NCI-H1436 treated with DMSO at 0.1 percent for 48 hours (cell line): ENCODE results near the gene COL4A2.
"Not testable (repeated sequence)": the region's sequence is repeated elsewhere in the genome, so short reads cannot be mapped to it uniquely, and the experiment has no call there.

Source experiments
- DNase-seq: peaks from one replicate; lab custom pipeline; 2025; lab: John Stamatoyannopoulos, UW

The COL4A2 gene

DNA sequence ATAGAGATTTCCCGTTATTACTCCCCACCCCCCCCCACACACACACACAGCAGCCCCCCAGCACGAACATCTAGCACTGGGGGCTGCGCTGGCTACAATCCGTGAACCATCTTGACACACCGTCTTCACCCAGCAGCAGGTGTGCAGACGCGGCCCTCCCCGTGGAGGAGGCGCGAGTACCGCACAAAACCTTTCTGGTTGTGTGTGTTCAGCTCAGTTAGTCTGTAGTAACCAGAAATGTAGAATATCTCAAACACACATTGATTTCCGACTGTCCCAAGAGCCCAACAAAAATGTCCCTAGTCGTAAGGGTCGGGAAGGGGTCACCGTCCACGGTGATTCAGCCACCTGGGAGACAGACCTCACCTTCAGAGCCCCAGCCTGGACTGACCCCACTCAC lies 131.7 kb downstream of the COL4A2 start:
- DNase-seq, result no peak

DNA sequence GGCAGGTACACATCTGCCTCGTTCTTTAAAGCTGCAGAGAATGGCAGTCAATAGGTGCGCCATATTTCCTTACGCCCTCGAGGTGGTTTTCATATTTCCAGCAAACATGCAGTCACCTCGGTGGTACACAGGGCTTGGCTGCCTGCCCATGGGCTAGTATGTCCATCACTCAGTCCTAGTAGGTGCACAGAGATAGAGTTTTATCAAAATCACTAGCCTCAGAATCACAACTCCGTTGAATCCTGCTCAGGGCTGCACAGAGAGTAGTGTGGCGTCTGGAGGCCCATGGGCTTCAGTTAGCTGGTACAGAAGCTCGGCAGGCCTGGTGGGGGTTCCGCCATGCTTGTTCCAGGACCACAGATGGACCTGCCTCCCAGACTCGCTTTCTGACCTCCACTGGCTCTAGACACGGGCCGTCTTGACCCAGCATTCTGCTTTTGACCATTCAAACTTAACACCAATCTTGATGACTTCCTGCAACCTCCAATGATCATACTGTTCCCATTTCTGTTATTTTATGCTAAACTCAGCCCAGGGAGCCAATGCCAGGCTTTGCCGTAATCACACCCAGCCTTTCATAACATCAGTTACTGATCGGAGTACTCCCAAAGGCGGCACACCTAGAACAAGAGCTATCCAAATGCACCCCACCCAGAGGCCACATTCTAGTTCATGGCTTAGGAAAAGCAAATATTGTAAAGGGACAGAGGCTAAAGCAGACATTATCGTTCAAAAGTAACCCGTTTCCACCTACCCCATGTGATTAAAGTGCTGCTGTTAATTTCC lies 134.1 kb downstream of the COL4A2 start:
- no peak for DNase-seq

DNA sequence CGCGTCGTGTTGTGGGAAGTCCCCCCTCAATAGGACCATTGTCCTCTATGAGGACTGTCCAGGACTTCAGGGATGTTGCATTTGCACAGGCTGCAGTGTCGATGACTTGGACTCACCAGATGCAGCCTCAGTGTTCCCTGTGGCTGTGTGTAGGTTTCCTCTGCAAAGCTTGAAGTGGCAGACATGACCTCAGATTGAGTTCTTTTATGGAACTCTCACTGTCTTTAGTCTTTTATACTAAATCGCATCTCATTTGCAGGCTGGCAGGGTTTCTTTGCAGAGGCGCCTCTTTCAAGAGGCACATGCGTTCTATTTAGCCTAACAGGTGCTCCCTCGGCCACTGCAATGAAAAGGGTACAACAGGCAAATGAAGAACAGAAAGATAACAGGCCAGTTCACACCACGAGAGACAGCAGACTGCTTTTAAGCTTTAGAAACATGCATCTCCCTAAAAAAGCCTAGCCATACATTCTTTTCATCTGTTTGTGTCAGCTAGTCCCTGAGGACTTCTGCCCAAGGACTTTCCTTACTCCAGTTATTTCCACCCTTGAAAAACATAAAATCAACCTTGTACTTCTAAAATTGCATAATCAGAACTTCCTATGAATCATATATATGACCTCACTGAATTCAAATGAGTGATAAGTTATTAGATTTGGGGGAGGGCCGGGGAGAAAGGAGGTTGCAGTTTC lies 136.0 kb downstream of the COL4A2 start:
- no peak for DNase-seq

DNA sequence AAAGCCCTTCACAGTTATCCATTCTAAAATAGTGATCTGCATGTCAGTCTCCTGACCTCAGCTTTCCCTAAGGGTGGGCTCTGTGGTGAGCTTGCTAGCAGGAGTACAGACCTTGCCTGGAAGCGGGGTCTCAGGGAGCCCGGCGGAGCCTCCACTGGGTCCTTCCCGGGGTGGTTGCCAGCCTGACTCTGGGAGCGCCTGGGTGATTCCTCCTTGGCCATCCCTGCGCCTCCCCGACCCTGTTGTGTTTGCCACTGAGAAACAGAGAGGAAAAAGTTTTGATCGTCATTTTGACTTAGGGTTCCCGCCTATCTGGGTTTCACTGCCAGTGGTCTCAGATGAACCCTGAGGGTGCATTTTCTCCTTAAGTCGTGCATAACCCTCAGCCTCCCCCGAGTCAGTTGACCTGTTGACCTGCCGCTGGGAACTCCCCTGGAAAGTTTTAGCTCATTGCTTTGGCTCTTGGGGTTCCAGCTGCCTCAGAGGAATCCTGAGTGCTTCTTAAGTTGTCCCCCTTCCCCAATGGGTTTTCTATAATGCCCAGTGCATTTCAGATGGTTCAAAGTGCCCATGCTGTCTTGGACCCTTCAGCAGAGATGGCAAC lies 136.6 kb downstream of the COL4A2 start:
- DNase-seq, result no peak

DNA sequence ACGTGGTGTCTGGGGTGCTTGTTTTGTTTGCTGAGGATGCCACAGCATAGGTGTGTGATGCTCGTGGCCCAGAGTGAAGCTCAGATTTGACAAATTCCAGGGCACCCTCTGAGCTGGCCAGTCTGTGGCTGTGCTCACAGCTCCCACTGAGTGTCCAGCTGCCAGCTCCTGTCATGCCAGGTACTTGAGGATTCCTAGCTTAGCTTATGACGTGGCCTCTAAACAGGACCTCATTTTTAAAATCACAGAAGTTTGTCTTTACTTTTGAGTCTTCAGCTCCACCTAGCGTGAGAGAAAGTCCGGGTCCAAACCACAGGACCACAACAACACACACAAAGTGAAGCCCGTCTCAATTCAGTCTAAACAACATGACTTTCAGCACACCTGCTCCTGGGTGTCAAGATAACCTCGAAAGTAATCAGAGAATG lies 137.2 kb downstream of the COL4A2 start:
- DNase-seq, result no peak

DNA sequence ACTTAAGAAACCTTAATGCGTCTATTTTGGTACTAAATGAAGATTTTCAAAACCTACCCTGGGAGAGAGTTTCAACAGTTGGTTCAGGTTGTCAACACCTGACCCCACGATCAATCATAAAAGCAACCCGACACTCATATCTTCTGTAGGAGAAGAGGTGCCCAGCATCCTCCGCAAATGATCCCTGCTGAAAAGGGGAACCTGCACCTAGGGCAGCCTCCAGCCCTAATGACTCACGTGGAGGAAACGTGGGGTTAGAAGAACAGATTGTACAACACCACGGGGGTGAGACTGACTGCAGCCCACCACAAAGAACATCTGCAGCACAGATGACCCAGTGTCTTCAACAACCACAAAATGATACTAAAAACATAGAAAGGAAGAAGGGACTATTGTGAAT lies 138.1 kb downstream of the COL4A2 start:
- DNase-seq, result no peak

DNA sequence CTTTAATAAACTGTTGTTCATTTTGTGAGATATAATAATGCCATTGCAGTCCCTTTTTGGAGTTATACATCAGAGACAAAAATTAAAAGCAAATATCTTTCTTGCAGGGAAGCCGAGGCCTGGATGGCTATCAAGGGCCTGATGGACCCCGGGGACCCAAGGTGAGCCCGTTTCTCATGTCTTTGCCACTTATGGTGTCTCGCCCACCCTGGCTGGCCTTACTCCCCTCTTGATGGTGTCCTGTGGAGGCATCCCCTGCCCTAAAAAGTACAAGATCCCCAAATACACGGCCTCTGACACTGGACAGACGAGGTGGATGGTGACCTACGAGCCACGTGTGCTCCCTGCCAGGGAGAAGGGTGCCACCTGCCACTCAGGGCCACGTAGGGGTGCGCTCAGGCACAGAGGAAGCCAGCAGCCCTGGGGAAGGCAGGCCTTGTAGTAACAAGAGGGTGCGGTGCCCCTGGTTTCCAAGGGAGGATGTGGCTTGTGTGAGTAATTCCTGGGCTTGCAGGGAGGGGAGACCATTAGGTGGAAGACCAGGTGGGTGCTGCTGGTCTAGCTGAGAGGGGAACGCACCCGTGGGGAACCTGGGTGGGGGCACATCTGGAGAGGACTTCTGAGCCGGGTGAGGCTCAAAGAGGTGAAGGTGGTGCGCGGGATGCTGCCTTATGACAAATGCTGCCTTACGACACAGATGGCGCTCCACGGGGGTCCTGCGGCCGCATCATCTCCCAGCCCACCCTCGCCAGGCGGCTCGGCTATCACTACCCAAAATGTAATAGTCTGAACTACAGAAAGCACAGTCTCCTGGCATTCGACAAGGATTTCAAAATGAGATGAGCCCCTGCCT lies 138.9 kb downstream of the COL4A2 start:
- no peak for DNase-seq

DNA sequence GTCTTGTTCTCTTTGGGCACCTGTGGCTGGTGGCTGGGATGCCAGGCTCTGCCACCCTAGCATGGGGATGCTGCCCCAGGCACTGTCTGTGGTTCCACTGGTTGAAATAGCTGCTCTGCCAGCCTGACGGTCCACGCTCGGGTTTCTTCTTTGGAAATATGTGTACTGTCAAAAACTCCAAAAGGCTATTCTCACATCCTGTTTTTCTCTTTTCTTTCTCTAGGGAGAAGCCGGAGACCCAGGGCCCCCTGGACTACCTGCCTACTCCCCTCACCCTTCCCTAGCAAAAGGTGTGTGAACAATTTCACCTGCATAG lies 139.4 kb downstream of the COL4A2 start:
- no peak for DNase-seq

DNA sequence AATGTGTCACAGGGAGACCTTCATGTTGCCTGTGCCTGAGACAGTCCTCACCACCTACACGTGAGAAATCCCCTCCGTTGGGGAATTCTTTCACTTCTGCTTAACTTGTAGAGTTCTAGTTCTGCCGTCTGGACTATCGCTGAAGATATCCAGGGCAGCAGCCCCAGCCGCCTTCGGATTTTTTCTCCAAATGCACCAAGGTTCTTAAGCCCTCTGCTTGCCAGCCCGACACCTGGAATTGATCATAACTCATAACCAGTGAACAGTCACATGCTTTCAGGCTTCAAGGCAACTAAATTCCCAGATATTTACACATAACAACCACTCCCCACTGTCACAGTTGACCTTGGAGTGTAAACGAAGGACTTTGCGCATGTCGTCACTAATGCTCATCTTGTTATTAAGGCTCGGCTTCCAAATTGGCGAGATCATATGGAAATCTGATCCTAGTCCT lies 140.0 kb downstream of the COL4A2 start:
- DNase-seq, result no peak

DNA sequence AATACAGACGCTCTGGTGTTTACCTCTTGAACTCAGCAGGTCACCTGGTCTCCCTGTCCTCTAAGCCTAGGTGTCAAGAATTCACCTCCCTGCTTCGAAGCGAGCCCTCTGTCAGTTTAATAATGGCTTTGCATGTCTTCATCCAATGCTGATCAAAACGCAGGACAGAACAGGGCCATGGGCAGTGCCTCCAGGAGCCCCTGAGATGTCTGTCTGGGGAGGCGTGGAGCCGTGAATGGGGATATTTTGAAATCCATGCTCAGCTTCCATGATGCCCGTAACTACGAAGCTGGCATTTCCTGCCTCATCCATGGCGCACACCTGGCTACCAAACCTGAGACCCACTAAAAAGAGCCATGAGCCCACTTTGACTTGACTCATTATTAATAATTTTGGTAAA lies 140.7 kb downstream of the COL4A2 start:
- DNase-seq, result no peak

DNA sequence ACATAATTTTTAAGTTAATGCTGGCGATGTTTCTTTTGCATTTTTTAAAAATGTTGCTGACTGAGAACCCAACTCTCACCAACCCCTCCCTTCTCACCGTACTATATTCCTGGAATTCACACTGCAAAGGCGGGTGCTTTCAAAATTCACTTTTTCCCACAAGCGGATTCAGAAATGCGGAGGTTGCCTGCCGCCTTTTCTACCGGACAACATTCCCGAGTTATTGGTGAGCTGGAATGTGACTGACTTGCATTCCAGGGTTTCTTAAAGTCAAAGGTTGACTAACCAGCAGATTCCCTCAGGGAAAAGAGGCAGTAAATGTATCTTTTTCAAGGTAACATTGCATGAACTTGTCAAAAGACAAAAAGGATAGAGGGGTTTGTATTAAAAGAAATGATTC lies 141.1 kb downstream of the COL4A2 start:
- DNase-seq, result no peak

DNA sequence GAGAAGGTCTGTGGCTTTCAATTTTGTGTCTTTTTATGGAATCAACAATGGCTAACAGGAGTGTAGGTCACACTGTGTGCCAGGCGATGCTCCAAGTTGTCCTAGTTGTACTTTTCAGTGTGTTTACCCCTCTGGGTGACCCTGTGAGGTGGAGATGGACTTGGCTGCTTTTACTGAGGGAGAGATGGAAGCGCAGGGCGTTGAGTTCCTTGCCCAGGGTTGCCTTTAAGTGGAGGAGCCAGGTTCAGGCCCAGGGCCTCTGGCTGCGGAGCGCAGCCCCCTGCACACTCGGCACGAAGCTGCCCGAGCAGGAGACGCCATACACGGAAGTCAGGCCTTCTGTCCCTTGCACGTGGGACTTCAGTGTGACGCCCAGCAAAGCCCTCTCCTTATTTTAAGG lies 141.6 kb downstream of the COL4A2 start:
- no peak for DNase-seq

DNA sequence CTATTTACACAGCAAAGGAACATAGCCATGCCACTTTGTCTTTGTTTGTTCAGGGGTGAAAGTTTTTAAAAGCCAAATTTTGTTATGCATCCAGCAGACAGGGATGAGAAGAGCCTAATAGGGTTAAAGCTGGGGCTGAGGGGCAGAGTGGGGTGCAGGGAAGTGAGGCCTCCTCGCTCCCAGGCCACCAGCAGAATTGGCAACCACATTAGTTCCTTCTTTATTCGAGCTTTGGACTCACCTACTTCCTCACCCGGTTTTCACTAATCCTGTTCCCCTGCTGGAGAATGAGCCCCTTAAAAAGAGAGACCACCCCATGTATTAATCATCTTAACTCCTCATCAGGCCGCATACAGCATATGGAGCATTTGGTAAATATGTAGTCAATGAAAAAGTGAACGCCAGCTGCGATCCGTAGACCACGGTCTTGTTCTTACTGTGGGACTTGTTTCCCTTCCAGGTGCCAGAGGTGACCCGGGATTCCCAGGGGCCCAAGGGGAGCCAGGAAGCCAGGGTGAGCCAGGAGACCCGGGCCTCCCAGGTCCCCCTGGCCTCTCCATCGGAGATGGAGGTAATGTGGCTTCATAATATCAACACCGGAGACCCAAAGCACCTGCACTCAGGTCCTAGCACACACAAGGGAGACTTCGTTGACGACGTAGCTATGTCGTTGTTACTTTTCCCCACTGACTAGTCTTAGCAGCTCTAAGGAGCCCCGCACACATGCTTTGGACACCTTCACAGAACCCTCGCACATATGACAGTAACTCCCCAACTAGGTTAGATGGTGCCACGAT lies 142.3 kb downstream of the COL4A2 start:
- no peak for DNase-seq

DNA sequence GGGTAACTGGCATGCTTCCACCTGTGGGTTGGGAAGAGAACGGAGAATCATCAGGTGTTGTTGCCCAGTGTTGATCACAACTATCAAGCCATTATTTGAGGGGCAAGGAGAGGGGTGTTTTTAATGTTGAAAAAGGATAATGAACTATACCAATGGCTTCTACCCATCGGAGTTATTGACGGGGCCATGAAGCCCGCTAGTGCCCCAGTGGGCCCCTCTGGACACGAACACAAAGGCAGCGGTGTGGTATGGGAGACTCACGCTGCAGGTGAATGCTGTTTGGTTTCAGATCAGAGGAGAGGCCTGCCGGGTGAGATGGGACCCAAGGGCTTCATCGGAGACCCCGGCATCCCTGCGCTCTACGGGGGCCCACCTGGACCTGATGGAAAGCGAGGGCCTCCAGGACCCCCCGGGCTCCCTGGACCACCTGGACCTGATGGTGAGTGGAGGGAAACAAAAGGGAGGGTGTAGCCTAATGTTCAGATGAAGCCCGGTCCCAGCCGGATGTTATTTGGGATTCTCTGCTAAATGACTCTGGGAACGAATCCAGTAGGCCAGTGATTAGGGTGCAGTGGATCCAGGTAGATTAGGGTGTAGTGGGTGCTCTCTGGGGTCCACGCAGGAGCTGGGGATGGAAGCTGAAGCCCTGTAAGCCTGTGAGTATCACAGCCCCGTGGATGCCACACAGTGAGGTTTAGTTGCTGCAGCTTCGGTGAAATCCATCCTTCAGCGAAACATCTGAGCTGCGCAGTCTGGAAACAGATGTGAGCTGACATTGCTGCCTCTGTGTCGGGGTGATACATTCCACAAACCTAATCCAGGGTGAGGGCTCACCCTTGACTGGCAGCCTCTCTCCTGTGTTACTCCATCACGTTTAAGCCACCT lies 143.2 kb downstream of the COL4A2 start:
- DNase-seq, result no peak

DNA sequence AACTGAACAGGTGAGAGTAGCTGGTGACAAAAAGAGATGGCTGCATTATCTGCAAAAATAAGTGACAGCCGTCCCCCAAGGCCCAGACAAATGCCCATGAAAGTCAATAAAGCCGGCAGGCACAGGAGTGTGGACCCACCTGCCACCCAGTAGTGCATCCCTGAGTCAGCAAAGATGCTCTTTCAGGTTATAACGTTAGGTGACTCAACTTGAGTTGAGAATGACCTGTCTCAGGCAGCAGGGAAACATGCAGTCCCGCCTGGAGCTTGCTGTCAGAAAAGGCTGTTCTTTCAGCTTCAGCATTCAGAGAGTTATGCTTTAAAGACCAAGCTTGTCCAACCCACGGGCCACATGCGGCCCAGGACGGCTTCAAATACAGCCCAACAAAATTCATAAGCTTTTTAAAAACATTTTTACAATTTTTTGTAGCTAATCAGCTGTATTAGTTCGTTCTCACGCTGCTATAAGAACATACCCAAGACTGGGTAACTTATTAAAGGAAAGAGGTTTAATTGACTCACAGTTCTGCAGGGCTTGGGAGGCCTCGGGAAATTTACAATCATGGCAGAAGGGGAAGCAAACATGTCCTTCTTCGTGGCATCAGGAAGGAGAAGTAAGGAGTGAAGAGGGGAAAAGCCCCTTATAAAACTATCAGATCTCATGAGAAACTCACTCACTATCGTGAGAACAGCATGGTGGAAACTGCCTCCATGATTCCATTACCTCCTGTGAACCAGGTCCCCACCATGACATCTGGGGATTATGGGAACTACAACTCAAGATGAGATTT lies 144.1 kb downstream of the COL4A2 start:
- no peak for DNase-seq

DNA sequence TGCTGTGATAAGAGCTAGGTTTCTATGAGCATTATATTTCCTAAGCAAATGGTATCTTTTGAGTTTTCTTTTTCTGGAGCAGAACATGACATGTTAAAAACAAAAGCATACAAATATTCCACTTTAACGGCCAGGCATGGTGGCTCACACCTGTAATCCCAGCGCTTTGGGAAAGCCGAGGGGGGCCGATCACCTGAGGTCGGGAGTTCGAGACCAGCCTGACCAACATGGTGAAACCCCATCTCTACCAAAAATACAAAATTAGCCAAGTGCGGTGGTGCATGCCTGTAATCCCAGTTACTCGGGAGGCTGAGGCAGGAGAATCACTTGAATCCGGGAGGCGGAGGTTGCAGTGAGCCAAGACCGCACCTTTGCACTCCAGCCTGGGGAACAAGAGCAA lies 146.0 kb downstream of the COL4A2 start:
- not testable (repeated sequence) for DNase-seq

DNA sequence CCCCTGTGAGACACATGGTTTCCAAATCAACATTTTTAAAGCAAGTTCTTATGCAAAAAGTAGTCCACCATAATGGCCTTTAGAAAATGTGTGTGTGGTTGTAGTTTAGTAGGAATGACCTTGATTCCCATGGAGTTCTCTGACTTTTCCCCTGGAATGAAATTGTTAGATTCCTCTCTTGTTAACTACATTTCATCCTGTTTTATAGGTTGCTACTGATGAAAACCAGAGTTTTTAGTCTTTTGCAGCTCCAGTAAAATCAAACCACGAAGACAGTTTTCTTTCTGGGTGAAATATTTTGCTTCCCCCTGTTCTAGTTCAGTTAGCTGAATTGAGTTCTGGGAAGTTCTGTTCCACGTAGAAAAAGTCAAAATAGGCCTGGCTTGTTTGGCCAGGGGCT lies 146.7 kb downstream of the COL4A2 start:
- no peak for DNase-seq

DNA sequence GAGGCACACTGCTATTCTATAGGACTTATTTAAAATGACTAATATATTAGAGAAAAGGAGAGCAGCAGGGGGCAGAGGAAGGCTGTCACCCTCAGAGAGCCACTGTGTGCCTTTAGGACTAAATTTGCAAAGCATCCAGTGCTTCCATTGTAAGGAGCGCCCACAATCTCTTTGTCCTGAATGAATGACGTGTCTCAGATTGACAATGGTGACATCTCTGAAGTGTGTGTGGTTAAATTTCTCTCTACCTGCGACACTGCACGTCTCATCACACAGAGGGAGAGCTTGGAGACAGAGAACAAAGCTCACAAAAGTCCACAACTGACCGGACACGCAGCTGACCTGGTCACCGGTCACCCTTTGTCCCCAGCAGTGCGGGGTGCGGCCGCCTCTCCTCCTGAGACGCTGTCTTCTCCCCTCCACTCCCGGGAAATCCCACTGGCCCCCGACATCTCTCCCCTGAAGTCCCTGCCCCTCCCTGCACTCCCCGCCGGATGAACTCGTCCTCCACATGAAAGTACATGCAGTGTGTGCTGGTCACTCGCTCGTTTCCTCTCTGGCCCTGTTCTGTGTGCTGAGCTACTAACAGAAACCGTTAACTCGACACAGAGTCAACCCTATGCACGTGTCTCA lies 147.3 kb downstream of the COL4A2 start:
- no peak for DNase-seq

DNA sequence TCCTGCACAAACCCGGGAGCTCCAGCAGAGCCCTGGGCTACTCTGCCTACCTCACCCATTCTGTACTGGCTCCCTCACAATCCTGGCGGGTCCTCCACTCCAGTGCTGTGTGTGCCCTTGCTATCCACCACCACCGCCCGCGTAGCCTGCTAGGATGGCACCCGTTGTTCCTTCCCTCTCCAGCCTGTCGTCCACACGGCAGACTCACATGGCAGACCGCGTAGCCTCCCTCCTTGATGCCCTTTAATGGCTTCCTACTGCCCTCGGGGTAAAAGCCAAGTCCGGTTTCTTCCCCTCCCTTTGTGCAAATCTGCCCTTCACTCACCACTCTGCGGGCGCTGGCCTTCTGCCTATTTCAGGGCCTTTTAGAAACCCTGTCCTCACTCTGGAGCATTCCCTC lies 147.9 kb downstream of the COL4A2 start:
- no peak for DNase-seq
